H9 (cell line): ENCODE data around the gene PNMA1. TPM values are rescaled to one million over a fixed set of nuclear protein-coding genes. Genes with fewer than 3 reads are reported as not detected.

Source experiments
- DNase-seq: peaks from one replicate; pipeline ENCODE4 v3.0.0-alpha.2; 2017
- H2AFZ ChIP-seq: one replicate; pipeline ENCODE4 v1.6.1; 2013; ENCODE audit warnings: mild to moderate bottlenecking, low read length, control low read depth, moderate library complexity
- H2AK5ac ChIP-seq: 2 replicates; pipeline ENCODE4 v1.6.1; 2013; ENCODE audit warnings: low read length, control low read depth, mixed read lengths; ENCODE audit not compliant: insufficient read length
- H2BK120ac ChIP-seq: one replicate; pipeline ENCODE4 v1.6.1; 2013; ENCODE audit warnings: low read depth, mild to moderate bottlenecking, low read length, control low read depth, inconsistent platforms; ENCODE audit not compliant: poor library complexity, severe bottlenecking
- H2BK12ac ChIP-seq: 2 replicates; pipeline ENCODE4 v1.6.1; 2013; ENCODE audit warnings: low read length, control low read depth, mixed read lengths, low read depth; ENCODE audit not compliant: insufficient read length
- H2BK15ac ChIP-seq: 2 replicates; pipeline ENCODE4 v1.6.1; 2013; ENCODE audit warnings: low read depth, low read length, control low read depth
- H2BK20ac ChIP-seq: one replicate; pipeline ENCODE4 v1.6.1; 2013; ENCODE audit warnings: low read depth, mild to moderate bottlenecking, low read length, control low read depth, inconsistent platforms; ENCODE audit not compliant: poor library complexity, severe bottlenecking
- H2BK5ac ChIP-seq: 2 replicates; pipeline ENCODE4 v1.6.1; 2013; ENCODE audit warnings: low read length, control low read depth, mixed read lengths; ENCODE audit not compliant: insufficient read length
- H3K14ac ChIP-seq: 2 replicates; pipeline ENCODE4 v1.6.1; 2013; ENCODE audit warnings: low read length, control low read depth; ENCODE audit not compliant: insufficient read depth
- H3K18ac ChIP-seq: 2 replicates; pipeline ENCODE4 v1.6.1; 2013; ENCODE audit warnings: low read depth, mild to moderate bottlenecking, mixed read lengths, low read length, control low read depth; ENCODE audit not compliant: insufficient read length
- H3K23ac ChIP-seq: 2 replicates; pipeline ENCODE4 v1.6.1; 2013; ENCODE audit warnings: low read length, control low read depth, mixed read lengths, low read depth; ENCODE audit not compliant: insufficient read length
- H3K23me2 ChIP-seq: 2 replicates; pipeline ENCODE4 v1.6.1; 2013; ENCODE audit warnings: low read depth, mild to moderate bottlenecking, mixed read lengths, low read length, control low read depth; ENCODE audit not compliant: insufficient read length, poor library complexity, severe bottlenecking
- H3K27ac ChIP-seq: 2 replicates; pipeline ENCODE4 v1.5.1; 2013; ENCODE audit warnings: low read length, control low read depth, mixed read lengths, low read depth; ENCODE audit not compliant: insufficient read length
- H3K27me3 ChIP-seq: 2 replicates; pipeline ENCODE4 v1.6.1; 2013; ENCODE audit warnings: low read length, control low read depth, inconsistent platforms; ENCODE audit not compliant: insufficient read depth
- H3K4ac ChIP-seq: 2 replicates; pipeline ENCODE4 v1.6.1; 2013; ENCODE audit warnings: low read depth, mild to moderate bottlenecking, control low read depth, inconsistent platforms, low read length, moderate library complexity
- H3K4me1 ChIP-seq: 2 replicates; pipeline ENCODE4 v1.6.1; 2013; ENCODE audit warnings: low read length, control low read depth, inconsistent platforms; ENCODE audit not compliant: insufficient read depth
- H3K4me2 ChIP-seq: 2 replicates; pipeline ENCODE4 v1.6.1; 2013; ENCODE audit warnings: low read length, control low read depth, mixed read lengths; ENCODE audit not compliant: insufficient read length, insufficient read depth
- H3K56ac ChIP-seq: 2 replicates; pipeline ENCODE4 v1.6.1; 2013; ENCODE audit warnings: low read depth, mild to moderate bottlenecking, mixed read lengths, low read length, control low read depth; ENCODE audit not compliant: insufficient read length
- H3K79me1 ChIP-seq: 2 replicates; pipeline ENCODE4 v1.6.1; 2013; ENCODE audit warnings: low read depth, mild to moderate bottlenecking, moderate library complexity, low read length, control low read depth, inconsistent platforms; ENCODE audit not compliant: insufficient read depth, poor library complexity, severe bottlenecking
- H3K79me2 ChIP-seq: 2 replicates; pipeline ENCODE4 v1.6.1; 2013; ENCODE audit warnings: low read length, control low read depth, inconsistent platforms; ENCODE audit not compliant: insufficient read depth
- H3K9ac ChIP-seq: 2 replicates; pipeline ENCODE4 v1.6.1; 2013; ENCODE audit warnings: low read length, control low read depth, mixed read lengths; ENCODE audit not compliant: insufficient read length; ENCODE audit errors: extremely low read depth
- H3K9me3 ChIP-seq: one replicate; pipeline ENCODE4 v1.6.1; 2013; ENCODE audit warnings: low read depth, low read length, inconsistent platforms; ENCODE audit not compliant: control insufficient read depth
- H3T11ph ChIP-seq: one replicate; pipeline ENCODE4 v1.6.1; 2013; ENCODE audit warnings: mild to moderate bottlenecking, low read length, control low read depth, inconsistent platforms
- H4K20me1 ChIP-seq: one replicate; pipeline ENCODE4 v1.6.1; 2013; ENCODE audit not compliant: control insufficient read depth, insufficient read length, insufficient read depth
- H4K5ac ChIP-seq: 2 replicates; pipeline ENCODE4 v1.6.1; 2013; ENCODE audit warnings: low read depth, mild to moderate bottlenecking, mixed read lengths, low read length, control low read depth; ENCODE audit not compliant: insufficient read length
- H4K8ac ChIP-seq: replicated peaks from 2 replicates; pipeline ENCODE4 v1.6.1; 2013; ENCODE audit warnings: low read length, control low read depth, mixed read lengths, low read depth; ENCODE audit not compliant: insufficient read length
- H4K91ac ChIP-seq: 2 replicates; pipeline ENCODE4 v1.6.1; 2013; ENCODE audit warnings: low read depth, mild to moderate bottlenecking, moderate library complexity, mixed read lengths, low read length, control low read depth; ENCODE audit not compliant: insufficient read length
- H3K27ac Mint-ChIP-seq, 3 experiments: 2 replicates in 2 of 3; 3 replicates in 1 of 3; pipeline ENCODE4 v1.8.0; 2020 to 2021; ENCODE audit warnings: mixed read lengths in 3 of 3, mild to moderate bottlenecking in 1 of 3, moderate library complexity in 1 of 3
- H3K27me3 Mint-ChIP-seq: 2 replicates; pipeline ENCODE4 v1.8.0; 2021; ENCODE audit warnings: low read depth, mild to moderate bottlenecking, moderate library complexity, mixed read lengths
- H3K36me3 Mint-ChIP-seq, 3 experiments: 2 replicates in 2 of 3; 3 replicates in 1 of 3; pipeline ENCODE4 v1.8.0; 2020 to 2021; ENCODE audit warnings: low read depth in 3 of 3, mixed read lengths in 3 of 3; ENCODE audit not compliant: insufficient read depth in 1 of 3
- H3K4me1 Mint-ChIP-seq, 2 experiments: 2 replicates each; pipeline ENCODE4 v1.8.0; 2020; ENCODE audit warnings: mixed read lengths in 2 of 2
- H3K4me3 Mint-ChIP-seq, 2 experiments: 2 replicates in 1 of 2; 3 replicates in 1 of 2; pipeline ENCODE4 v1.8.0; 2020 to 2021; ENCODE audit warnings: mild to moderate bottlenecking in 2 of 2, mixed read lengths in 2 of 2, moderate library complexity in 1 of 2
- H3K9me3 Mint-ChIP-seq, 2 experiments: 2 replicates in 1 of 2; 3 replicates in 1 of 2; pipeline ENCODE4 v1.8.0; 2020; ENCODE audit warnings: mild to moderate bottlenecking in 2 of 2, mixed read lengths in 2 of 2, moderate library complexity in 1 of 2
- WGBS: extraction: QIAGEN DNeasy Blood & Tissue Kit; methylation state at CpG from one replicate; pipeline ENCODE4 v1.1.7; 2013; ENCODE audit warnings: missing lambda C conversion rate, low lambda C conversion rate, mixed read lengths; ENCODE audit not compliant: insufficient read length; ENCODE audit errors: extremely low coverage; 5-methylcytosine and 5-hydroxymethylcytosine counted together
- total RNA-seq: library from RNA; stranded (reverse); gene quantifications from 2 replicates; pipeline ENCODE4 v1.2.1, GENCODE V29; 2021
- TF ChIP-seq, protein P1 (sequence below): fragments of 200-600 bp; sonication (generic); conservative IDR thresholded peaks from 3 replicates; pipeline ENCODE4 v1.8.0; 2021; ENCODE audit warnings: antibody characterized with exemption, mild to moderate bottlenecking

Gene PNMA1
- total RNA-seq, 1 experiment from 2014 or later = 56.1 TPM

DNA sequence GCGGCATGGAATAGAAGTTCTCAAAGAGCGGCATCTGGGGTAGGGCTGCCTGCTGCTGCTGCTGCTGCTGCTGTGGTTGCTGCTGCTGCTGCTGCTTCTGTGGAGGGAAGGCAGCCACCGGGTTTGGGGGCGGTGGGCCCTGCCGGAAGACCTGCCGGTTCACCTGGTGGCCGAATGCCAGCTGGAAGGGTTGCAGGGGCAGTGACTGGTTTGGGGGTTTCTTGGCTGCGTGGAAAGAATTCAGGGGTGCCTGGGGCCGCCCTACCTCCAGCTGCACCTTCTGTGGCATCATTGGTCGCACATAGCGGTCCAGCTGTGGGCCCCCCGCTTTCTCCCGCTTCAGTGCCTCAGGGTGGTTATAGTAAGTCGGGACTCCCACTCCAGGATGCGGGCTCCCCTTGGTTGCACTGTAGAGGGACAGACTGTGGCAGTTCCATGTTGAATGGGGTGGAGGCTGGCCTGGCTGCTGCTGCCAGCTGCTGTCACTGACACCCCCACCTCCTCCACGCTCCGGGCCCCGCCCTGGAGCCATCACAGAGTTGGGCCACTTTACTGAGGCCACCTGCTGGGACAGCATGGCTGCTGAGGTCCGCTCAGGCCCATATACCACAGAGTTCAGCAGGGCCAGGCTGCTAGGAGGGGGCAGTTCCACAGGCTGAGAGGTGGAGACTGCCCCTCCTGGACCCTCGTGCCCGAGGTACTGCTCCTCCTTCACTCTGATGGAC, 25.2 kb upstream of the PNMA1 start:
- Histone ChIP-seq H3K4me1 (no peaks in the 10 kb centered on the region; the same call in 1 of the 2 replicates), H4K5ac (no peak overlapping the region), H3K56ac (no peak overlapping the region), H2BK15ac (no peak overlapping the region), H3K27me3 (no peaks in the 10 kb centered on the region), H2BK12ac (no peak overlapping the region), H3K27ac (no peak overlapping the region), H3K23ac (no peak overlapping the region), H3K79me1 (no peaks in the 10 kb centered on the region), H4K91ac (no peak overlapping the region), H2BK5ac (no peak overlapping the region), H3K23me2 (no peaks in the 10 kb centered on the region), H3K79me2 (no peaks in the 10 kb centered on the region), H3K18ac (no peak overlapping the region), H3K9me3 (no peaks in the 10 kb centered on the region), H3K9ac (no peak overlapping the region), H3K4me2 (no peak overlapping the region), H3K4ac (no peak overlapping the region), H2BK120ac (no peak overlapping the region), H2AFZ (no peak overlapping the region), H3K14ac (no peak overlapping the region; the same call in 1 of the 2 replicates), H2BK20ac (no peak overlapping the region), H4K20me1 (no peaks in the 10 kb centered on the region), H3T11ph (no peak overlapping the region), H4K8ac (no peak overlapping the region), H2AK5ac (no peak overlapping the region)
- TF ChIP-seq, protein P1, sequence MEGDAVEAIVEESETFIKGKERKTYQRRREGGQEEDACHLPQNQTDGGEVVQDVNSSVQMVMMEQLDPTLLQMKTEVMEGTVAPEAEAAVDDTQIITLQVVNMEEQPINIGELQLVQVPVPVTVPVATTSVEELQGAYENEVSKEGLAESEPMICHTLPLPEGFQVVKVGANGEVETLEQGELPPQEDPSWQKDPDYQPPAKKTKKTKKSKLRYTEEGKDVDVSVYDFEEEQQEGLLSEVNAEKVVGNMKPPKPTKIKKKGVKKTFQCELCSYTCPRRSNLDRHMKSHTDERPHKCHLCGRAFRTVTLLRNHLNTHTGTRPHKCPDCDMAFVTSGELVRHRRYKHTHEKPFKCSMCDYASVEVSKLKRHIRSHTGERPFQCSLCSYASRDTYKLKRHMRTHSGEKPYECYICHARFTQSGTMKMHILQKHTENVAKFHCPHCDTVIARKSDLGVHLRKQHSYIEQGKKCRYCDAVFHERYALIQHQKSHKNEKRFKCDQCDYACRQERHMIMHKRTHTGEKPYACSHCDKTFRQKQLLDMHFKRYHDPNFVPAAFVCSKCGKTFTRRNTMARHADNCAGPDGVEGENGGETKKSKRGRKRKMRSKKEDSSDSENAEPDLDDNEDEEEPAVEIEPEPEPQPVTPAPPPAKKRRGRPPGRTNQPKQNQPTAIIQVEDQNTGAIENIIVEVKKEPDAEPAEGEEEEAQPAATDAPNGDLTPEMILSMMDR = no peak
- H3K36me3 Mint-ChIP-seq = peaks cover 2 to 13% (median 8%) of the 10 kb centered on the region in 3 experiments; a peak in 4 of 7 replicates
- DNase-seq = peak; percentile 23
- no peaks in the 10 kb centered on the region for H3K27me3 Mint-ChIP-seq
- no peak overlapping the region; a peak in 1 of 7 replicates for H3K27ac Mint-ChIP-seq
- no peaks in the 10 kb centered on the region for H3K9me3 Mint-ChIP-seq
- WGBS = no CpG with 5 or more reads among the region's 21 CpGs
- H3K4me3 Mint-ChIP-seq = no peak overlapping the region
- peaks cover 35 to 42% of the 10 kb centered on the region in 2 experiments for H3K4me1 Mint-ChIP-seq
